ENCODE results near the gene HIP1R. TPM values are rescaled to one million over a fixed set of nuclear protein-coding genes. Genes with fewer than 3 reads are reported as not detected.

Gene HIP1R
- total and polyA plus RNA-seq, 2 donors = 23.8 to 49.0 TPM

- Histone ChIP-seq H3K4me3 (ENCODE audit: low read length in 2 of 2) (no peak overlapping the region), H3K36me3 (ENCODE audit: control insufficient read depth in 2 of 2, insufficient read depth in 2 of 2, low read length in 1 of 2) (peaks cover 77 to 79% of the 10 kb centered on the region in 2 donors), H3K4me1 (ENCODE audit: control insufficient read depth in 2 of 2, insufficient read depth in 2 of 2, low read length in 2 of 2) (peaks cover 5 to 32% of the 10 kb centered on the region in 2 donors), H3K27ac (ENCODE audit: low read depth in 1 of 2, low read length in 1 of 2) (no peak overlapping the region), H3K27me3 (ENCODE audit: control insufficient read depth in 2 of 2, insufficient read depth in 1 of 2, low read length in 1 of 2) (no peaks in the 10 kb centered on the region), H3K9me3 (ENCODE audit: control insufficient read depth in 2 of 2, insufficient read depth in 1 of 2, low read length in 1 of 2) (peaks cover 1 to 5% of the 10 kb centered on the region in 2 donors)
- DNase-seq (ENCODE audit: low read depth in 6 of 9, low spot score in 9 of 9) = no peak
- 93% methylated on average over 5 of the region's 5 CpGs for WGBS
Observed at GRCh38 chr12:122861587-122861970, 26.3 kb downstream of the HIP1R start.

DNA sequence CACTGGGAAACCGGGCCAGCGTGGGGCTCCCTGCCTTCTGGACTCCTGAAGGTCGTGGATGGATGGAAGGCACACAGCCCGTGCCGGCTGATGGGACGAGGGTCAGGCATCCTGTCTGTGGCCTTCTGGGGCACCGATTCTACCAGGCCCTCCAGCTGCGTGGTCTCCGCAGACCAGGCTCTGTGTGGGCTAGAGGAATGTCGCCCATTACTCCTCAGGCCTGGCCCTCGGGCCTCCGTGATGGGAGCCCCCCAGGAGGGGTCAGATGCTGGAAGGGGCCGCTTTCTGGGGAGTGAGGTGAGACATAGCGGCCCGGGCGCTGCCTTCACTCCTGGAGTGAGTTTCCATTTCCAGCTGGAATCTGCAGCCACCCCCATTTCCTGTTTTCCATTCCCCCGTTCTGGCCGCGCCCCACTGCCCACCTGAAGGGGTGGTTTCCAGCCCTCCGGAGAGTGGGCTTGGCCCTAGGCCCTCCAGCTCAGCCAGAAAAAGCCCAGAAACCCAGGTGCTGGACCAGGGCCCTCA lies 26.9 kb downstream of the HIP1R start:
- peak overlapping the region in 1 of 2 donors; percentile 36 for H3K27ac ChIP-seq (ENCODE audit: low read depth in 1 of 2, low read length in 1 of 2)
- no peaks in the 10 kb centered on the region for H3K27me3 ChIP-seq (ENCODE audit: control insufficient read depth in 2 of 2, insufficient read depth in 1 of 2, low read length in 1 of 2)
- WGBS = 87% methylated on average over 20 of the region's 20 CpGs
- peaks cover 5 to 32% of the 10 kb centered on the region in 2 donors for H3K4me1 ChIP-seq (ENCODE audit: control insufficient read depth in 2 of 2, insufficient read depth in 2 of 2, low read length in 2 of 2)
- DNase-seq (ENCODE audit: low read depth in 6 of 9, low spot score in 9 of 9) = no peak
- no peak overlapping the region for H3K4me3 ChIP-seq (ENCODE audit: low read length in 2 of 2)
- H3K9me3 ChIP-seq (ENCODE audit: control insufficient read depth in 2 of 2, insufficient read depth in 1 of 2, low read length in 1 of 2) = peaks cover 1 to 5% of the 10 kb centered on the region in 2 donors
- H3K36me3 ChIP-seq (ENCODE audit: control insufficient read depth in 2 of 2, insufficient read depth in 2 of 2, low read length in 1 of 2) = peaks cover 78 to 79% of the 10 kb centered on the region in 2 donors

GRCh38 chr12:122862872-122863701 lies 27.8 kb downstream of the HIP1R start:
- 87% methylated on average over 12 of the region's 12 CpGs for WGBS
- Histone ChIP-seq H3K4me3 (ENCODE audit: low read length in 2 of 2) (no peak overlapping the region), H3K27me3 (ENCODE audit: control insufficient read depth in 2 of 2, insufficient read depth in 1 of 2, low read length in 1 of 2) (no peaks in the 10 kb centered on the region), H3K4me1 (ENCODE audit: control insufficient read depth in 2 of 2, insufficient read depth in 2 of 2, low read length in 2 of 2) (peaks cover 5 to 32% of the 10 kb centered on the region in 2 donors), H3K36me3 (ENCODE audit: control insufficient read depth in 2 of 2, insufficient read depth in 2 of 2, low read length in 1 of 2) (peaks cover 84% of the 10 kb centered on the region in 2 donors), H3K27ac (ENCODE audit: low read depth in 1 of 2, low read length in 1 of 2) (peak overlapping the region in 1 of 2 donors; percentile 79), H3K9me3 (ENCODE audit: control insufficient read depth in 2 of 2, insufficient read depth in 1 of 2, low read length in 1 of 2) (peaks cover 1 to 5% of the 10 kb centered on the region in 2 donors)
- no peak for DNase-seq (ENCODE audit: low read depth in 6 of 9, low spot score in 9 of 9)

GRCh38 chr12:122864894-122865253 lies 29.6 kb downstream of the HIP1R start:
- WGBS = 84% methylated on average over 5 of the region's 5 CpGs

GRCh38 chr12:122865268-122866231 lies 30.3 kb downstream of the HIP1R start:
- Histone ChIP-seq H3K27me3 (ENCODE audit: control insufficient read depth in 2 of 2, insufficient read depth in 1 of 2, low read length in 1 of 2) (no peaks in the 10 kb centered on the region), H3K4me1 (ENCODE audit: control insufficient read depth in 2 of 2, insufficient read depth in 2 of 2, low read length in 2 of 2) (peaks cover 3 to 31% of the 10 kb centered on the region in 2 donors), H3K27ac (ENCODE audit: low read depth in 1 of 2, low read length in 1 of 2) (peak overlapping the region in 1 of 2 donors; percentile 55), H3K4me3 (ENCODE audit: low read length in 2 of 2) (no peak overlapping the region), H3K36me3 (ENCODE audit: control insufficient read depth in 2 of 2, insufficient read depth in 2 of 2, low read length in 1 of 2) (peaks cover 86 to 89% of the 10 kb centered on the region in 2 donors), H3K9me3 (ENCODE audit: control insufficient read depth in 2 of 2, insufficient read depth in 1 of 2, low read length in 1 of 2) (peaks cover 1 to 5% of the 10 kb centered on the region in 2 donors)
- 93% methylated on average over 43 of the region's 43 CpGs for WGBS
- DNase-seq (ENCODE audit: low read depth in 6 of 9, low spot score in 9 of 9) = no peak

More at GRCh38 chr12:122864894-122865253, 29.6 kb downstream of the HIP1R start:
- Histone ChIP-seq H3K4me1 (ENCODE audit: control insufficient read depth in 2 of 2, insufficient read depth in 2 of 2, low read length in 2 of 2) (peaks cover 5 to 32% of the 10 kb centered on the region in 2 donors), H3K27ac (ENCODE audit: low read depth in 1 of 2, low read length in 1 of 2) (peak overlapping the region in 1 of 2 donors; percentile 55), H3K9me3 (ENCODE audit: control insufficient read depth in 2 of 2, insufficient read depth in 1 of 2, low read length in 1 of 2) (peaks cover 1 to 5% of the 10 kb centered on the region in 2 donors), H3K4me3 (ENCODE audit: low read length in 2 of 2) (no peak overlapping the region), H3K36me3 (ENCODE audit: control insufficient read depth in 2 of 2, insufficient read depth in 2 of 2, low read length in 1 of 2) (peaks cover 82 to 87% of the 10 kb centered on the region in 2 donors), H3K27me3 (ENCODE audit: control insufficient read depth in 2 of 2, insufficient read depth in 1 of 2, low read length in 1 of 2) (no peaks in the 10 kb centered on the region)
- no peak for DNase-seq (ENCODE audit: low read depth in 6 of 9, low spot score in 9 of 9)

GRCh38 chr12:122866379-122866778 lies 31.1 kb downstream of the HIP1R start:
- no peaks in the 10 kb centered on the region for H3K27me3 ChIP-seq (ENCODE audit: control insufficient read depth in 2 of 2, insufficient read depth in 1 of 2, low read length in 1 of 2)
- peaks cover 6 to 37% of the 10 kb centered on the region in 2 donors for H3K4me1 ChIP-seq (ENCODE audit: control insufficient read depth in 2 of 2, insufficient read depth in 2 of 2, low read length in 2 of 2)
- no peak overlapping the region for H3K27ac ChIP-seq (ENCODE audit: low read depth in 1 of 2, low read length in 1 of 2)
- 98% methylated on average over 17 of the region's 17 CpGs for WGBS
- peaks cover 1 to 5% of the 10 kb centered on the region in 2 donors for H3K9me3 ChIP-seq (ENCODE audit: control insufficient read depth in 2 of 2, insufficient read depth in 1 of 2, low read length in 1 of 2)
- peaks cover 81 to 89% of the 10 kb centered on the region in 2 donors for H3K36me3 ChIP-seq (ENCODE audit: control insufficient read depth in 2 of 2, insufficient read depth in 2 of 2, low read length in 1 of 2)
- no peak overlapping the region for H3K4me3 ChIP-seq (ENCODE audit: low read length in 2 of 2)
- no peak for DNase-seq (ENCODE audit: low read depth in 6 of 9, low spot score in 9 of 9)

DNA sequence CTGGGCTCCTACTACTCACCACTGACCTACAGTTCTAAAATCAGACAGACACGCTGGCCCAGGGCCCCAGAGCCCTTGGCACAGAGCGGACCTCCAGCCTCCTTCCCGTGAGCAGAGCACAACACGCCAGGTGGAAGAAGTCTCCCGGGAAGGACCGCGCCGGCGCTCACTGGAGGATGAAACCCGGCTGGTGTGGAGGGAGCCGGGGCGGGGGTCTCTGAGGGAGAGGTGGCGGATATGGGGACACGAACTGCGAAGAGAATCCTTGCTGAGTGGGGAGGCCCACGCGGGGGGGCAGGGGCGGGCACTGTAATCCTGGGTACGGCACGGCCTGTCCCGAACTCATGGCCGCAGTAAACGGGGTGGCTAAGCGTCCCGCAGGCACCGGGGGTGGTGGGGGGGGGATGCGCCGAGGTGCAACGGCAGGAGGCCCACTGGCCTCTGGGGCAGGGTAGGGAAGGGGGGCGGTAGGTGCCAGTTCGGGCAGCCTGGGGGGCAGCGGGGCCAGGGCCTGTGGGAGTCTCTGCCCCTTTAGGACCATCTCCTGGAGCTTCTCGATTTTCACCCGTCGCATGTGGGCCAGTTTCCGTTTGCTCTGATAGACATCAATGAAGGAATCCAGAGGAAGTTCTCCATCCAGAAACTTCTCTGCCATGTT lies 31.8 kb downstream of the HIP1R start:
- no peak overlapping the region for H3K27ac ChIP-seq (ENCODE audit: low read depth in 1 of 2, low read length in 1 of 2)
- no peaks in the 10 kb centered on the region for H3K27me3 ChIP-seq (ENCODE audit: control insufficient read depth in 2 of 2, insufficient read depth in 1 of 2, low read length in 1 of 2)
- peaks cover 75 to 82% of the 10 kb centered on the region in 2 donors for H3K36me3 ChIP-seq (ENCODE audit: control insufficient read depth in 2 of 2, insufficient read depth in 2 of 2, low read length in 1 of 2)
- no peak for DNase-seq (ENCODE audit: low read depth in 6 of 9, low spot score in 9 of 9)
- WGBS = 98% methylated on average over 36 of the region's 36 CpGs
- H3K4me3 ChIP-seq (ENCODE audit: low read length in 2 of 2) = no peak overlapping the region
- H3K4me1 ChIP-seq (ENCODE audit: control insufficient read depth in 2 of 2, insufficient read depth in 2 of 2, low read length in 2 of 2) = peaks cover 13 to 44% of the 10 kb centered on the region in 2 donors
- H3K9me3 ChIP-seq (ENCODE audit: control insufficient read depth in 2 of 2, insufficient read depth in 1 of 2, low read length in 1 of 2) = peaks cover 1 to 5% of the 10 kb centered on the region in 2 donors

GRCh38 chr12:122867691-122868461 lies 32.6 kb downstream of the HIP1R start:
- Histone ChIP-seq H3K27ac (ENCODE audit: low read depth in 1 of 2, low read length in 1 of 2) (peak overlapping the region in 1 of 2 donors; percentile 12), H3K36me3 (ENCODE audit: control insufficient read depth in 2 of 2, insufficient read depth in 2 of 2, low read length in 1 of 2) (peaks cover 72 to 77% of the 10 kb centered on the region in 2 donors), H3K4me3 (ENCODE audit: low read length in 2 of 2) (no peak overlapping the region), H3K4me1 (ENCODE audit: control insufficient read depth in 2 of 2, insufficient read depth in 2 of 2, low read length in 2 of 2) (peaks cover 17 to 51% of the 10 kb centered on the region in 2 donors), H3K9me3 (ENCODE audit: control insufficient read depth in 2 of 2, insufficient read depth in 1 of 2, low read length in 1 of 2) (peaks cover 1 to 5% of the 10 kb centered on the region in 2 donors), H3K27me3 (ENCODE audit: control insufficient read depth in 2 of 2, insufficient read depth in 1 of 2, low read length in 1 of 2) (no peaks in the 10 kb centered on the region)
- DNase-seq (ENCODE audit: low read depth in 6 of 9, low spot score in 9 of 9) = no peak
- 97% methylated on average over 33 of the region's 33 CpGs for WGBS
